ENCODE results near the gene PPA1. TPM values are rescaled to one million over a fixed set of nuclear protein-coding genes. Genes with fewer than 3 reads are reported as not detected.

PPA1 gene
- total RNA-seq: 100 to 1,000 TPM; 134 to 479 (median 163) TPM
- polyA plus RNA-seq: 100 to 1,000 TPM in 1 of 3 donors, 10 to 100 TPM in 2; 96.9 to 600 (median 99.2) TPM
- long read RNA-seq, donor 1, transcript PPA1-202 (11 exons, 1,295 nt): major isoform, 410 of 943 reads
- long read RNA-seq, donor 1, partial matches to known transcripts: 532 of 943 reads
- long read RNA-seq, donor 1, other reads (novel, unspliced or antisense): 0 of 943 reads
- long read RNA-seq, donor 2, transcript PPA1-202 (11 exons, 1,295 nt): major isoform, 28 of 114 reads
- long read RNA-seq, donor 2, partial matches to known transcripts: 86 of 114 reads
- long read RNA-seq, donor 2, other reads (novel, unspliced or antisense): 0 of 114 reads
- long read RNA-seq, donor 3, transcript PPA1-202 (11 exons, 1,295 nt): major isoform, 84 of 89 reads
- long read RNA-seq, donor 3, partial matches to known transcripts: 5 of 89 reads
- long read RNA-seq, donor 3, other reads (novel, unspliced or antisense): 0 of 89 reads
- long read RNA-seq, donor 4, transcript PPA1-202 (11 exons, 1,295 nt): major isoform, 166 of 176 reads
- long read RNA-seq, donor 4, partial matches to known transcripts: 4 of 176 reads
- long read RNA-seq, donor 4, other reads (novel, unspliced or antisense): 6 of 176 reads
- long read RNA-seq, donor 5, transcript PPA1-202 (11 exons, 1,295 nt): major isoform, 142 of 145 reads
- long read RNA-seq, donor 5, partial matches to known transcripts: 2 of 145 reads
- long read RNA-seq, donor 5, other reads (novel, unspliced or antisense): 1 of 145 reads
- long read RNA-seq, donor 6, transcript PPA1-202 (11 exons, 1,295 nt): major isoform, 125 of 129 reads
- long read RNA-seq, donor 6, partial matches to known transcripts: 2 of 129 reads
- long read RNA-seq, donor 6, other reads (novel, unspliced or antisense): 2 of 129 reads
- long read RNA-seq, donor 7, transcript PPA1-202 (11 exons, 1,295 nt): major isoform, 48 of 228 reads
- long read RNA-seq, donor 7, partial matches to known transcripts: 180 of 228 reads
- long read RNA-seq, donor 7, other reads (novel, unspliced or antisense): 0 of 228 reads
- long read RNA-seq, donor 8, transcript PPA1-202 (11 exons, 1,295 nt): major isoform, 618 of 717 reads
- long read RNA-seq, donor 8, partial matches to known transcripts: 98 of 717 reads
- long read RNA-seq, donor 8, other reads (novel, unspliced or antisense): 0 of 717 reads
- long read RNA-seq, donor 9, transcript PPA1-202 (11 exons, 1,295 nt): major isoform, 136 of 147 reads
- long read RNA-seq, donor 9, partial matches to known transcripts: 11 of 147 reads
- long read RNA-seq, donor 9, other reads (novel, unspliced or antisense): 0 of 147 reads
- long read RNA-seq, donor 10, transcript PPA1-202 (11 exons, 1,295 nt): major isoform, 29 of 119 reads
- long read RNA-seq, donor 10, partial matches to known transcripts: 90 of 119 reads
- long read RNA-seq, donor 10, other reads (novel, unspliced or antisense): 0 of 119 reads

- 0 to 1% (median 0%) methylated on average over 20 to 74 of the region's 74 CpGs for WGBS, 4 donors
- Histone ChIP-seq H3K36me3 (replicated peaks in 1 of 2) (peaks cover 0 to 3% of the 10 kb centered on the region in 2 donors), H3K27me3 (no peaks in the 10 kb centered on the region), H3K4me1 (replicated peaks in 1 of 2) (peaks cover 6 to 46% of the 10 kb centered on the region in 2 donors), H3K27ac (peak within 1 kb of the TSS; percentile 75 to 93 (median 91)), H3K9me3 (replicated peaks in 1 of 3) (no peaks in the 10 kb centered on the region), H3K4me3 (peak within 1 kb of the TSS; percentile 43 to 93 (median 72))
- TF ChIP-seq CTCF (IDR thresholded peaks at IDR 0.05) (peak in 4 of 6 experiments; percentile 20 to 37 (median 22)), POLR2A (IDR thresholded peaks at IDR 0.05) (peak; percentile 89 to 96)
- intact Hi-C loops (cut with DNase I): no loop called here
- DNase-seq: peak; percentile 98 to 100 (median 99)
These were observed at the start of gene PPA1 for GRCh38 chr10:70233109-70233938. PPA1 (minus strand) TSS chr10:70233429; CDS start chr10:70233327, 102 bp downstream.

GRCh38 chr10:70281609-70282008 is 48.4 kb upstream of the PPA1 start:
- H3K9me3 ChIP-seq (replicated peaks in 1 of 3): no peaks in the 10 kb centered on the region
- TF ChIP-seq POLR2A (IDR thresholded peaks at IDR 0.05): no peak
- no peak for TF ChIP-seq CTCF (IDR thresholded peaks at IDR 0.05)
- H3K4me3 ChIP-seq: no peak overlapping the region
- WGBS, 4 donors: 43 to 89% (median 68%) methylated on average over 1 of the region's 1 CpG
- no peak overlapping the region for H3K27ac ChIP-seq
- H3K4me1 ChIP-seq (replicated peaks in 1 of 2): peaks cover 5 to 8% of the 10 kb centered on the region in 2 donors
- DNase-seq: no peak
- H3K27me3 ChIP-seq: peaks cover 33% of the 10 kb centered on the region
- no peaks in the 10 kb centered on the region for H3K36me3 ChIP-seq (replicated peaks in 1 of 2)
- intact Hi-C loops (cut with DNase I): no loop called here

GRCh38 chr10:70280099-70280498 is 46.9 kb upstream of the PPA1 start:
- Histone ChIP-seq H3K27me3 (peaks cover 21% of the 10 kb centered on the region), H3K27ac (no peak overlapping the region), H3K9me3 (replicated peaks in 1 of 3) (peaks cover 0 to 5% (median 0%) of the 10 kb centered on the region in 3 donors), H3K4me3 (no peak overlapping the region), H3K36me3 (replicated peaks in 1 of 2) (no peaks in the 10 kb centered on the region), H3K4me1 (replicated peaks in 1 of 2) (peaks cover 5 to 8% of the 10 kb centered on the region in 2 donors)
- TF ChIP-seq POLR2A (IDR thresholded peaks at IDR 0.05) (no peak), CTCF (IDR thresholded peaks at IDR 0.05) (no peak)
- 79 to 82% (median 81%) methylated on average over 6 of the region's 6 CpGs for WGBS, 4 donors
- DNase-seq: no peak
- intact Hi-C loops (cut with DNase I): no loop called here
